GM12892 (cell line): ENCODE data around the gene DEUP1.

Experiments used
- POLR2A ChIP-seq: IDR thresholded peaks from 2 replicates; pipeline ENCODE4 v1.6.1; 2011; ENCODE audit warnings: low read depth, low read length, control low read depth
- POLR2AphosphoS5 ChIP-seq: IDR thresholded peaks from 2 replicates; pipeline ENCODE4 v1.6.1; 2011; ENCODE audit warnings: low read depth, low read length, control low read depth
- TAF1 ChIP-seq: IDR thresholded peaks from 2 replicates; pipeline ENCODE4 v1.6.1; 2011; ENCODE audit warnings: low read depth, mild to moderate bottlenecking, control low read depth, low read length, borderline replicate concordance

- TF ChIP-seq POLR2A (no peak), TAF1 (no peak), POLR2AphosphoS5 (no peak)
Observed at GRCh38 chr11:93319224-93319839, 11.2 kb upstream of the DEUP1 start.
